Heart right ventricle (tissue), 16 donors: ENCODE data around the gene CNOT1. TPM values are rescaled to one million over a fixed set of nuclear protein-coding genes. Genes with fewer than 3 reads are reported as not detected.

ENCODE experiments used
- ATAC-seq, 8 donors: fragments of 200-7000 bp; cut with Tn5 transposase; one replicate each; pipeline ENCODE4 v1.9.1; 2020; ENCODE audit warnings: mild to moderate bottlenecking in 8 of 8, moderate library complexity in 8 of 8, moderate number of reproducible peaks in 1 of 8
- DNase-seq, 2 donors: peaks; one replicate each; pipeline ENCODE4 v3.0.0-alpha.2; 2020
- H3K27ac ChIP-seq, 10 donors: fragments of 200-600 bp; sonication (generic) in 2 of 10; one replicate each; pipeline versions ENCODE4 v1.5.0 to v1.8.0; 2020 to 2022; ENCODE audit warnings: mild to moderate bottlenecking in 3 of 10
- H3K27me3 ChIP-seq, 7 donors: fragments of 200-600 bp; one replicate each; pipeline ENCODE4 v1.8.0; 2021 to 2022; ENCODE audit warnings: mild to moderate bottlenecking in 2 of 7
- H3K36me3 ChIP-seq, 9 donors: fragments of 200-600 bp; sonication (generic) in 1 of 9; one replicate each; pipeline versions ENCODE4 v1.5.0 to v1.8.0; 2020 to 2022; ENCODE audit warnings: mild to moderate bottlenecking in 2 of 9
- H3K4me1 ChIP-seq, 9 donors: fragments of 200-600 bp; sonication (generic) in 1 of 9; one replicate each; pipeline versions ENCODE4 v1.5.0 to v1.8.0; 2020 to 2022; ENCODE audit warnings: mild to moderate bottlenecking in 4 of 9
- H3K4me3 ChIP-seq, 10 donors: fragments of 200-600 bp; sonication (generic) in 2 of 10; one replicate each; pipeline versions ENCODE4 v1.5.0 to v1.8.0; 2020 to 2022; ENCODE audit warnings: mild to moderate bottlenecking in 7 of 10, moderate library complexity in 2 of 10
- H3K9me3 ChIP-seq, 11 donors: fragments of 200-600 bp in 10 of 11; sonication (generic) in 2 of 11; one replicate each; pipeline versions ENCODE4 v1.5.0 to v1.8.0; 2013 to 2022; ENCODE audit warnings: mild to moderate bottlenecking in 2 of 11, control low read depth in 1 of 11, moderate library complexity in 1 of 11
- CTCF ChIP-seq, 9 donors: fragments of 200-600 bp; sonication (generic) in 2 of 9; IDR thresholded peaks; one replicate each; pipeline versions ENCODE4 v1.5.0 to v1.8.0; 2021 to 2022; ENCODE audit warnings: antibody characterized with exemption in 9 of 9, mild to moderate bottlenecking in 5 of 9, moderate library complexity in 1 of 9
- WGBS, 2 donors: extraction: QIAGEN DNeasy Blood & Tissue Kit; methylation state at CpG; one replicate each; pipeline ENCODE4 v1.1.7; 2013; ENCODE audit warnings: inconsistent platforms in 1 of 2; 5-methylcytosine and 5-hydroxymethylcytosine counted together
- intact Hi-C, 10 donors: fragments of 100-400 bp; cut with DNase I; formaldehyde crosslinking; loops; one replicate each; pipeline versions ENCODE4 v1.11.1 to v1.14.2; 2022
- polyA plus RNA-seq, 2 donors: library from polyadenylated mRNA; stranded (reverse); fragments of 200-250 nt; gene quantifications; one replicate each; pipeline ENCODE4 v1.2.3, GENCODE V29; 2013
- total RNA-seq, 10 donors: library from RNA; stranded (reverse); fragmentation: NEBNext Ultra II Directional in 3 of 10; extraction: Animal tissue kit (Norgen Biotek cat#: 25700) in 3 of 10; gene quantifications; one replicate each; pipeline versions ENCODE4 v1.2.1 to v1.2.4, GENCODE V29; 2021 to 2023
- donor health status: Arrhythmogenic right ventricular cardiomyopathy.
- donor health status: ischemic (EF 13 %, LVEDD 7.1; RV severe dilation, severe dysfunction).
- donor health status: healthy with polysubstance abuse.
- donor health status: DM: no; HTN: yes; CAD: no.
- donor health status: DM: no; HTN: no; CAD: no.
- donor health status: ischemic (EF 25% LVEDD 6.9; RV normal size, moderate dysfunction).
- donor health status: ischemic (EF 25% LVEDD 5.7; RV mildly dilated, moderate dysfunction).
- donor health status: healthy.
- donor health status: DM: yes; HTN: yes; CAD: no.
- donor health status: Ischemic cardiomyopathy.
- donor health status: ischemic (EF 35%, LVEDD 5.7; RV mildly dilated, moderate dysfunction).
- donor health status: nonischemic (EF 11% LVEDD 7.7; RV severe dilation, severe dysfunction).
- donor health status: DM: yes; HTN: yes; CAD: no.
- donor health status: PGD.
- donor health status: ischemic (EF 29% LVEDD 5.4; RV normal size, mild dysfunction).
- donor health status: nonischemic (EF 23%, LVEDD 6.1; RV moderate dilation, normal function).

CNOT1 gene
- total and polyA plus RNA-seq, 12 donors = 27.2 to 102 (median 81.7) TPM

- intact Hi-C loops = loop anchor here in 1 of 10 donors (10.0 kb wide), 1 partner anchor 154 kb away; the partner anchor contains the start of gene NDRG4
- Histone ChIP-seq H3K9me3 (no peaks in the 10 kb centered on the region), H3K36me3 (no peaks in the 10 kb centered on the region), H3K27me3 (no peaks in the 10 kb centered on the region), H3K4me1 (peaks cover 0 to 8% (median 0%) of the 10 kb centered on the region in 9 donors), H3K4me3 (no peak overlapping the region), H3K27ac (no peak overlapping the region)
- DNase-seq (no peak), ATAC-seq (no peak)
- TF ChIP-seq CTCF (IDR thresholded peaks at IDR 0.05) = no peak
- WGBS, 2 donors = 82 to 87% methylated on average over 3 of the region's 3 CpGs
These were observed 29.2 kb upstream of the CNOT1 start for GRCh38 chr16:58658796-58659211.

- Histone ChIP-seq H3K4me1 (peaks cover 0 to 8% (median 0%) of the 10 kb centered on the region in 9 donors), H3K9me3 (no peaks in the 10 kb centered on the region), H3K27ac (no peak overlapping the region), H3K27me3 (no peaks in the 10 kb centered on the region), H3K4me3 (no peak overlapping the region), H3K36me3 (no peaks in the 10 kb centered on the region)
- TF ChIP-seq CTCF (IDR thresholded peaks at IDR 0.05) = no peak
- intact Hi-C loops = loop anchor here in 1 of 10 donors (10.0 kb wide), 1 partner anchor 152 kb away; the partner anchor contains the start of gene NDRG4
- DNase-seq (no peak), ATAC-seq (no peak)
- WGBS, 2 donors = 79 to 84% methylated on average over 4 of the region's 4 CpGs
These were observed 27.3 kb upstream of the CNOT1 start for GRCh38 chr16:58656899-58657298.

GRCh38 chr16:58655215-58655596 lies 25.6 kb upstream of the CNOT1 start:
- H3K27me3 ChIP-seq = no peaks in the 10 kb centered on the region
- ATAC-seq = no peak
- no peak for TF ChIP-seq CTCF (IDR thresholded peaks at IDR 0.05)
- 90 to 91% methylated on average over 8 of the region's 8 CpGs for WGBS, 2 donors
- H3K36me3 ChIP-seq = no peaks in the 10 kb centered on the region
- no peak overlapping the region for H3K27ac ChIP-seq
- peaks cover 0 to 3% (median 0%) of the 10 kb centered on the region in 9 donors for H3K4me1 ChIP-seq
- intact Hi-C loops = loop anchor here in 1 of 10 donors (10.0 kb wide), 1 partner anchor 150 kb away; the partner anchor contains the start of gene NDRG4
- no peak for DNase-seq
- H3K9me3 ChIP-seq = no peaks in the 10 kb centered on the region
- H3K4me3 ChIP-seq = no peak overlapping the region

- intact Hi-C loops = loop anchor here in 1 of 10 donors (10.0 kb wide), 1 partner anchor 150 kb away; the partner anchor contains the start of gene NDRG4
- Histone ChIP-seq H3K27me3 (no peaks in the 10 kb centered on the region), H3K27ac (no peak overlapping the region), H3K4me3 (no peak overlapping the region), H3K4me1 (peaks cover 0 to 3% (median 0%) of the 10 kb centered on the region in 9 donors), H3K36me3 (no peaks in the 10 kb centered on the region), H3K9me3 (no peaks in the 10 kb centered on the region)
- 82 to 86% methylated on average over 7 of the region's 7 CpGs for WGBS, 2 donors
- no peak for TF ChIP-seq CTCF (IDR thresholded peaks at IDR 0.05)
- DNase-seq = no peak
- ATAC-seq = no peak
These were observed 25.1 kb upstream of the CNOT1 start for GRCh38 chr16:58654560-58655214.
